H1 (cell line): Measurements from ENCODE around the gene CD300LB. TPM values are rescaled to one million over a fixed set of nuclear protein-coding genes. Genes with fewer than 3 reads are reported as not detected.

Experiments
- CHD7 ChIP-seq: fragments of 300-600 bp; sonication (generic); IDR thresholded peaks from 2 replicates; pipeline ENCODE4 v1.7.1; 2012; ENCODE audit warnings: low read length, moderate library complexity, mild to moderate bottlenecking, inconsistent platforms; ENCODE audit not compliant: insufficient replicate concordance
- NRF1 ChIP-seq: IDR thresholded peaks from 2 replicates; pipeline ENCODE4 v1.6.1; 2011; ENCODE audit warnings: mild to moderate bottlenecking, low read depth, low read length, improper control_type of control experiment
- SIN3A ChIP-seq, 2 experiments: IDR thresholded peaks in 1 of 2; conservative IDR thresholded peaks in 1 of 2; 2 replicates each; pipeline ENCODE4 v1.6.1; 2011 to 2012; ENCODE audit warnings: low read length in 2 of 2, improper control_type of control experiment in 1 of 2, low read depth in 1 of 2, mild to moderate bottlenecking in 1 of 2
- polyA plus RNA-seq, 7 experiments: library from polyadenylated mRNA; depleted of rRNA in 3 of 7; stranded (reverse) in 5 of 7; unstranded in 2 of 7; fragments of >200 nt in 5 of 7; fragments of 200-250 nt in 2 of 7; gene quantifications; 1 replicate in 5 of 7; 2 replicates in 1 of 7; 4 replicates in 1 of 7; pipeline versions ENCODE4 v1.2.1 to v1.2.3, GENCODE V29; 2011 to 2013; ENCODE audit warnings: missing spikeins in 2 of 7, mixed read lengths in 2 of 7
- total RNA-seq: library from RNA; stranded (reverse); fragmentation: NEBNext Ultra II Directional; extraction: Animal tissue kit (Norgen Biotek cat#: 25700); gene quantifications from 2 replicates; pipeline ENCODE4 v1.2.1, GENCODE V29; 2021

The CD300LB gene
- total and polyA plus RNA-seq, 2 of the 8 experiments (the other 6 are each of a cell fraction or from before 2014, with no cell fraction given), result not detected

- no peak for TF ChIP-seq NRF1
- TF ChIP-seq SIN3A (conservative IDR thresholded peaks at IDR 0.05 in 1 of 2, IDR thresholded peaks at IDR 0.05 in 1 of 2; ENCODE audit: low read depth in 1 of 2, low read length in 2 of 2), result no peak
- no peak for TF ChIP-seq CHD7
These were observed 5.6 kb upstream of the CD300LB start (continued) for GRCh38 chr17:74536890-74537289.
